T-helper 1 cell (primary cell): Measurements from ENCODE around the gene SKP1.

Experiments
- DNase-seq, 5 donors: peaks; one replicate each; pipeline ENCODE4 v3.0.0-alpha.2; 2012 to 2020

SKP1 gene

GRCh38 chr5:134128648-134128995 lies 48.1 kb downstream of the SKP1 start:
- no peak for DNase-seq

DNA sequence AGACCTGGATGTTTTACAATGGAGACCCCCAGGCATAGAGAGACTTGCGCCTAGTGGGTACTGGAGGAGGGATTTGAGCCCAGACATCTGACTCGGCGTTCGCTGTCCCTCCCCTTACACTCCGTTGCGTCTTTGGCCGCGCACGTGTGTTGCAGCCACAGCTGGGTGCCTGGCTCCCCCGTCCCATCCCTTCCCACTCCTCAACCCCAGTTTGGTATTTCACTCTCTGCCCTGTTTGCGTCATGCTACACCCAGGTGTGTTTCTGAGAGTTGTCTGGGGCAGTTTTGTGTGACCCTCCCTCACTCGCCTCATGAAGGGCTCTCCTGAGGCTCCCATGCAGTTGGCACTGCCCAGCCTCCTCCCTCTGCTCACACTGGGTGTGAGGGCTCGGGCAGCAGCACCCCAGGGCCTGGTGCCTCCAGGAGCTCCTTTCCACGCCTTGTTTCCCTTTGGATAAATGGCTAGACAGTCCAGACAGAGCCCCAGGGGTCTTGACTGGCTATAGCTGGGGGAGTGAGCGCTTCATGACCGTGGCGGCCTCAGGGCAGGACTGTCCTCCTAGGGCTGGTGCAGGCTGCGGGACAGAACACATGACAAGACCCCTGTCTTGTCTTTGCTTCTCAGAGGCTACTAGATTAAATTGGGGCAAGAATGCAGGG lies 48.6 kb downstream of the SKP1 start:
- DNase-seq: no peak

DNA sequence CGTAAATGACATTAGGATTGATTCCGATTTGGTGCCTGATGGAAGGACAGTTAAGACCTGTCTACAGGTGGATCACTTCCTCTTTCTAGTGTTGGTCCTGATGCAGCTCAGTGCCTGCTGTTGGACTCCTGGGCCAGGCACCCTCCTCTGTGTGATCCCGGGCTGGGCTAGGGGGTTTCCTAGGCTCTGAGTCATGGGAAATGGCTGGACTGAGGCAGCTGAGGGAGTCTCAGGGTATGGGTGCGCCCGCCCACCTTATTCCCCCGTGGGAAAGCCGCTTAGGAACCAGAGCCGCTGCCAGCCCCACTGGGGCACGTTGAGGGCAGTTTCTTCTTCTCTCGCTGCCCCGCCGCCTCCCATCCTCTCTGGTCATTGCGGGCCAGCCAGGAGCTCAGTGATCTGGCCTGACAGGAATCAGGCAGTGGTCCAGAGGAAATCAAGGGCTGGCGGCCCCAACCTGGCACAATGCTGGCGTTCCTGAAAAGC lies 49.3 kb downstream of the SKP1 start:
- DNase-seq: peak in 4 of 5 donors; percentile 44 to 58 (median 52)

- DNase-seq: no peak
Observed at GRCh38 chr5:134125039-134126015, 51.4 kb downstream of the SKP1 start.

- peak in 2 of 5 donors; percentile 47 to 55 for DNase-seq
Observed at GRCh38 chr5:134124289-134125038, 52.3 kb downstream of the SKP1 start.

DNA sequence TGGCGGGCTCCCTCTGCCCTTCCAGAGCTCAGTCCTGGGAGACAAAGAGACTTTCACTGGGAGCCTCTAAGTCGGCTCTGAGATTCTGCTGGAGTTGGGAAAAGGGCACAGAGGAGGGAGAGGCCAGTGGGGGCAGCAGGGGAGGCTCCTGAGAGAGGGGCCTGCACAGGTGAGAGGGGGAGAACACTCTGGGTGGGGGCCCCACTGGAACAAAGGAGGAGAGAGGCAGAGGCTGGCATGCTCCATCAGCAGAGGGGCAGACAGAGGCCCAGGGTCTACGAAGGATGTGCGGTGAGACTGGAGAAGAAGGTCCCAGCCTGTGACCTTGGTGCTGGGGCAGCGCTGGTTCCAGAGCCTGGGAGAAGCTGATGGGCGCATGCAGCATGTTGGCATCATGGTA lies 53.4 kb downstream of the SKP1 start:
- DNase-seq: no peak

DNA sequence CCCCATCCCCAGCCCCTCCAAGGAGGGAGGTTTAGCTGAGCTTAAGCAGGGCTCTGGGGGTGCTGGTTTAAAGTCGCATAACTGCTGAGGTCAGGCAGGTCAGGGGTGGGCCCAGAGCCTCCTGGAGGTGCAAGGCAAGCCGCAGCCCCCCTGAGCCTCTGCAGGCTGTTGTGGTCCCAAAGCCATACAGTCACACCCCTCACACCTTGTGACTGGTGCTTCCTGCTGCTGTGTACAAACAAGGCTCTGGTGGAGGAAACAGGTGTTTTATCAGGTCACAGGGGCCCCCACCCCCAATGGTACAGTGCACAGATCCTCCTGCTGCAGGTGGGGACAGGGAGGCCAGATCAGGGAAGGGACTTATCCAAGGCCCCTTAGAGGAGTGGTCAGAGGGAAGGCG lies 54.2 kb downstream of the SKP1 start:
- DNase-seq: peak in 3 of 5 donors; percentile 49 to 59 (median 59)

- no peak for DNase-seq
Observed at GRCh38 chr5:134120386-134121138, 56.2 kb downstream of the SKP1 start.

GRCh38 chr5:134119720-134120119 lies 57.0 kb downstream of the SKP1 start:
- DNase-seq: no peak

DNA sequence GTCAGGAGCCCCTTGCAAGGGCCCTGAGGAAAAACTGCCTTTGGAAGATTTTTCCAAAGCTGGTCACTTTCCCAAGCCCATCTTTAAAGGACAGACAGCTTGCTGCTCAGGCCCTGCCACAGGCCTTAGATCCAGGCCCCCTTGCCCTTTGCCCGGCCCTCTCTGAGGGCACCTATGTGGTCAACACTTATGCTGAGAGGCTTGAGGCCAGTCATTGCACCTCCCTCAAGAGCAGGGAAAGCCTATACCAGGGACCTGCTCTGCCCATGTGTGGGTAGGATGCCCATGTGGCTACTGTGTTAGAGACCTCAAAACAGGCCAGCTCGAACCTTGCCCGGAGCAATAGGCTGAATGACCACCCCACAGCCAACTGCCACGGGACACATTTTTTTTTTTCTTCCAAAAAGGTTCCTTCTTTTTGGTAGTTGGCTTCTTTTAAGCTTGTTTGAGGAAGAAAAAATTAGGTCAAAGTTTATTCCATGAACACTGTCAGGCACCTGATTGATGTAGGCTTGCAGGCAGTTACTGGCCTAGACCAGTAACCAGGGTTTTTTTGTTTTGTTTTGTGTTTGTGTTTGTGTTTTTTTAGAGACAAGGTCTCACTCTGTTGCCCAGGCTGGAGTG lies 58.4 kb downstream of the SKP1 start:
- no peak for DNase-seq

DNA sequence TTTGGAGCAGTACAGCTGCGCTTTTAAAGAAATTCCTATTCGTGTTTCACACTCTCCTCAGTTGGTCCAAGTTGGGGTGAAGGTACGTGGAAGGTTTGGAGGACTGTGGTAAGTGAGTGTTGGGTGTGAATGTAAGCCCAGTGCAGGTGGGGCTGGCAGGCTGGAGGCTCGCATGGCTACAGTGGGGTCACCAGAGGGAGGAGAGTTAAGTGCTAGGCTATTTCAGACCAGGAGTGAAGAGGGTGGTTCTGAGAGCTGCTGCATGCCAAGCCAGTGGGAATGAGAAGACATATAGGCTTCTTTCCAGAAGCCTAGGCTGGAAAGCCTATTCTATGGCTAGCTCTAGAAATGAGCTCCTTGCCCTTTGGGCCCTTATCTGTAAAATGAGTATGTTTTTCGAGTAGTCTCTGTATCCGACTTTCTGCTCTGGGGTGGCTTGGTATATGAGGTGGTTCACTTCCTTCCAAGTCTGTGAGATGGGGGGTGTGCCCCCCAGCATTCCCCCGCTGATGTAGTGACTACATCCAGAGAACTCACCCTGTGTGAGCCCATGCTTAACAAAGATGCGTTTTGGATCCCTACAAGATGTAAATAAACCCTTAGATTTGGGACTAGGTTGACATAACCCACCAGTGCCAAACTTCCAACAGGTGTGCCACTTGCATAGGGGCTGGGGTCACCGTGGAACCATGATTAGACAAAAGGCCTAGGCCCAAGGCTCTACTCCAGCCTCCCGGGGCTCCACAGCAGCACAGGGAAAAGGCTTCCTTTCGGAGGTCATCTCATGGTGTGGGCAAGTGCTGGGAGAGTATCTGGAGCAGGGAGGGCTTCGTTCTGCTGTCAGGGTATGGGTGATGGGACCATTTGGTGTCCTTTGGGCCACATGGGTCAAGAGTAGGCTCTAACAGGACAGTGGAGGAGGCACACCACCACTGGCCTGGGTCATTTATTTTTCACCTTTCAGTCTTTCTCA lies 59.7 kb downstream of the SKP1 start:
- DNase-seq: no peak

- no peak for DNase-seq
Observed at GRCh38 chr5:134116286-134116685, 60.5 kb downstream of the SKP1 start.

GRCh38 chr5:134115806-134116175 lies 61.0 kb downstream of the SKP1 start:
- DNase-seq: no peak

GRCh38 chr5:134114886-134115805 lies 61.6 kb downstream of the SKP1 start:
- peak in 4 of 5 donors; percentile 57 to 68 (median 62) for DNase-seq

DNA sequence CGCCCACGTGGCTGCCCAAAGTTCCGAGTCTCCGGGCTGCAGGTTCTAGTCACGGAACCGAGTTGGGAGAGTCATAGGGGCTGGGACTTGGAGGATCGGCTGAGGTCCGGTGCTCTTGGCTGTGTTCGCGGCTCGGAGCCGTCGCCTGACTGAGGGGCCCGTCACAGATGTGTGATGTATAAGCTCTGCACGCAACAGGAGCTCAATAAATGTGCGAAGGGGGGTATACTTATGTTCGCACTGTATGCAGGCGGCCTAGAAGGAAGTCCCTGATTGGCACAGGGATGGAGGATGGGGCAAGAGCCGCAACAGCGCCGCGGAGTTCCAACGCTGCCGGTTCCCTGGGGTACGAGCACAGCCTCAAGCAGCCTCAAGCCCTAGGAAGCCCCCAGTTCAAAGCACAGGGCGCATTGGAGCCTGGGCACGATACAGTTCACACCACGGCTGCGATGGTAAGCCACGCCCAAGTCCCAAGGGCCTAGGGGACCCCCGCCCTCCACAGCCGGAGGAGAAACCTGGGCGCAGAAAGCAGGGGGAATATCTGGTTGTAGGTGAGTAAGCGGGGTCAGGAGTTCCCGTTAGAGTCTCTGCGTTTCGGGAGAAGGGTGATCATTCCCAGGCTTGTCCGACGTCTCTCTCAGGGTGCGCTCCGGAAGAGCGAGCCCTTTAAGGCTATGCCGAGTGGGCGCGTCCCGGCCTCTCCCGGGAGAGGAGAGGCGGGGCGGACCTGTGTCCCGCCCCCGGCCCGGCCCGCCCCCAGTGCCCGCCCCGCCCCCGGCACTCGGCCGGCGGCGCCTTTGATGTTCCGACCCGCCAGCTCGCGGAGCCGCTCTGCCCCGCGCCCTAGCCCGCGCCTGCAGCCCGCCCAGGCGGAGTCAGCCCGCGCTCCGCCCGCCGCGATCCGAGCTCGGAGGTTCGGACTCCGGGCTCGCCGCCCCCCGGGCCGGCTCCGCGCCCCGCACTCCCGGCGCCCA lies 62.6 kb downstream of the SKP1 start, which contains the start of gene TCF7:
Gene TCF7, plus strand, starts transcription at position 780 of the 974 bp plus-strand sequence. CDS start 226 bp downstream, outside the sequence.
- DNase-seq: peak; percentile 72 to 85 (median 72)

DNA sequence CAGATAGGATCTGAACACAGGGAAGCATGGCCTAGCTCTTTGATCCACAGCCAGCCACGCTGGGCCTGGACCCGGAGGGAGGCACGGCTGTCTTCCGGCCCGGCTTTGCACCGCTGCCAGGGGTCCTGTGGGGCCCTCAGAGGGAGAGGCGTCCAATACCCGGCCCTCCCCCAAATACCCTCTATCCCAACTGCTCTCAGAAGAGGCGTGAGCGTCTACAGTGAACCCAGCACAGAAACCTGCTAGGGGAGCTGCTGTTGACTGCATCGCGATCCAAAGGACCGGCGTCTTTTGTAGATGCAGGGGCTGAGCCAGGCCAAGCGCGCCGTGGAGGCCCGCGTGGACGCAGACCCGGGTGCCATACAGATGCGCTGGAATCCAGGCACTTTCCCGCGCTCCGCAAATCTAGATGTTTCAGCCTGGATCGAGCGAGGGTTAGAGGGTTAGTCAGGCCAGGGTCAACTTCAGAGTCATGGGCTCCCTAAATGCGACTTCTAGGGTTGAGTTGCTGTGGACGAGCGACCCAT lies 63.3 kb downstream of the SKP1 start:
- no peak for DNase-seq

GRCh38 chr5:134112726-134113362 lies 63.9 kb downstream of the SKP1 start:
- no peak for DNase-seq
